Calu3 (cell line): Measurements from ENCODE around the gene PPCDC. TPM values are rescaled to one million over a fixed set of nuclear protein-coding genes. Genes with fewer than 3 reads are reported as not detected.

ENCODE experiments used
- BruUV-seq: library from RNA; stranded (reverse); fragments of 400-500 nt; replicated peaks from 2 replicates; lab custom pipeline; 2021; lab: Mats Ljungman, UMichigan
- CTCF ChIA-PET: fragments of 300-600 bp; sonication (Branson Sonifier 250); formaldehyde crosslinking; loops from one replicate; lab custom pipeline; 2022; ENCODE audit warnings: antibody characterized with exemption; lab: Charles Lee
- DNase-seq: peaks from one replicate; pipeline ENCODE4 v3.0.0; 2022
- H3K27ac Mint-ChIP-seq: one replicate; pipeline ENCODE4 v1.8.0; 2022; ENCODE audit warnings: mixed read lengths; ENCODE audit not compliant: unreplicated experiment
- H3K27me3 Mint-ChIP-seq: one replicate; pipeline ENCODE4 v1.8.0; 2022; ENCODE audit warnings: mixed read lengths; ENCODE audit not compliant: unreplicated experiment
- H3K36me3 Mint-ChIP-seq: one replicate; pipeline ENCODE4 v1.8.0; 2022; ENCODE audit warnings: mild to moderate bottlenecking, moderate library complexity, mixed read lengths; ENCODE audit not compliant: insufficient read depth, unreplicated experiment
- H3K4me1 Mint-ChIP-seq: one replicate; pipeline ENCODE4 v1.8.0; 2022; ENCODE audit warnings: mild to moderate bottlenecking, low read depth, mixed read lengths; ENCODE audit not compliant: unreplicated experiment
- H3K4me3 Mint-ChIP-seq: one replicate; pipeline ENCODE4 v1.8.0; 2022; ENCODE audit warnings: mild to moderate bottlenecking, low read depth, moderate library complexity, mixed read lengths; ENCODE audit not compliant: unreplicated experiment
- H3K9me3 Mint-ChIP-seq: one replicate; pipeline ENCODE4 v1.8.0; 2022; ENCODE audit warnings: low read depth, mixed read lengths; ENCODE audit not compliant: unreplicated experiment
- CTCF ChIP-seq: fragments of 200-600 bp; IDR thresholded peaks from one replicate; pipeline ENCODE4 v1.8.0; 2022; ENCODE audit warnings: antibody characterized with exemption; ENCODE audit not compliant: unreplicated experiment
- intact Hi-C: fragments of 100-400 bp; cut with micrococcal nuclease; formaldehyde crosslinking; loops from one replicate; pipeline ENCODE4 v1.10.0; 2022; ENCODE audit not compliant: unreplicated experiment
- total RNA-seq: library from RNA; stranded (reverse); gene quantifications from 2 replicates; pipeline ENCODE4 v1.2.3, GENCODE V29; 2022

The PPCDC gene
- total RNA-seq, 1 experiment from 2014 or later, result 24.4 TPM

- peaks cover 3% of the 10 kb centered on the region for H3K9me3 Mint-ChIP-seq
- CTCF ChIA-PET, result interaction anchor here (1.0 to 1.9 kb wide), 6 partner anchors 17 to 94 kb away, joined by 3 to 6 read pairs (median 4); no protein-coding TSS in a partner anchor
- peaks cover 83% of the 10 kb centered on the region for H3K27me3 Mint-ChIP-seq
- H3K4me3 Mint-ChIP-seq, result peak within 1 kb of the TSS; percentile 57
- BruUV-seq, result no TSS peak
- H3K4me1 Mint-ChIP-seq, result peaks cover 18% of the 10 kb centered on the region
- H3K36me3 Mint-ChIP-seq, result peaks cover 8% of the 10 kb centered on the region
- peak; percentile 99 for DNase-seq
- intact Hi-C loops, result no loop called here
- TF ChIP-seq CTCF, result no peak
- H3K27ac Mint-ChIP-seq, result no peak within 1 kb of the TSS
Observed at GRCh38 chr15:74995182-74995778, 28.1 kb upstream of the PPCDC start, which contains the start of gene SCAMP5. SCAMP5 (plus strand) TSS chr15:74995563; CDS start chr15:75011840, 16,277 bp downstream.

DNA sequence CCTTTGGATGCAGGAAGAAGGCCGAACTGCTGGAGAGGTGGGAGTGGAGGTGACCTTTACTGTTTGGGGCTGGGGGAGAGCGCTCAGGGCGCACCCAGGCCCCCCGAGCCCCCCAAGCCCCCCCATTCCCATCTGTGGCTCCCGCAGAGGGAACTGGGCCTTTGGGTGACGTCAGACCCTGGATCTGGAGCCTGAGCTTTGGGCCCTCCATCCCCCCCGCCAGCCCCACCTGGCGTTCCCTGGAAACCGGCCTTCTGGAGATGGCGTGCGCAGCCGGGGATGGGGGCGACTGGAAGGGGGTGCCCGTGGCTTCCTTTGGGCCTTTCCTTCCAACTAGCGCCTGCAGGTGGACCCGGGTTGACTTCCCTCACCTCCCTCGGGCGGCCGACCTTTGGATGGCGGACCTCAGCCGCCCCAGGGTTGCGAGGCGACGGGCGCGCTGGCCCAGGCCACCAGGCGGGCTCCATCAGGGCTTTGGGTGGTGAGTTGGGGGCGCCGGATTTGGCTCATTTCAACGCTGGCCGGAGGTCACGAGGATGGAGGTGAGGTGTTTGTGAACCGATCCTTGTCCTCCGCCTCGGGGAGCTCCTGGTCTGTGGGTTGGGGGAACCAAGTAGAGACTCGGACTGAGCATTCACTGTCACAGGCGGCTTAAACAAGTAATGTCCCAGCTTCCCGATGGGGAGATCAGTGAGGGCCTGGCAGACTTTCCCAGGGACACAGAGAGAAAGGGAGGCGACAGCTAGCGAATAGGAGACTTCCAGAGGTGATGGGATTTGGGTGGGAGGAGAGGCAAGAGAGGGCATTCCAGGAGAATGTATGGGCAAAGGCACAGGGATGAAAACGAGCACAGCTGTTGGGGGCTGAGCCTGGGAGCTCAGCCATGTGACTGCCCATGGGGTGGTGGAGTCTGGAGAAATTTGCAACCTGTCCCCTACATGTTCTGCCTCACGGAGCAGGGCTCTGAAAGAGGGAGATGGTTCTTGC is 27.3 kb upstream of the PPCDC start:
- peaks cover 18% of the 10 kb centered on the region for H3K4me1 Mint-ChIP-seq
- BruUV-seq, result no TSS peak

DNA sequence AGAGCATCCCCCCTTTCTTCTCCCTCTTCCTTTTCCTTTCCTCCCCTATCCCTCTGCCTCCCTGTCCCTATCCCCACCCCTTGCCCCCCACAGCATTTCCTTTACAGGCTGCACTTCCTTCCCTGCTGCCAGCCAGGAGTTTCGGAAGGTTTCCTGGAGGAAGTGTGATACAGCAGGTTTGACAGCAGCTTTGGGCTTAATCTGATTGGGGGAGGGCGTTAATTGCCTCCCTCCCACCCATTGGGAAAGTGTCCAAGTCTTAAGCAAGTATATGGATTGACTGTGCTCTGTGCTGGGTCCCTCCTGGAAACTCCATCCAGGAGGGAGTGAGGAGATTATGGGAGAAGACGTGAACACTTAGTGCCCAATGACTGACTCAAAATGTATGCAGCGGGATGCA is 26.2 kb upstream of the PPCDC start:
- BruUV-seq, result no TSS peak
- intact Hi-C loops, result no loop called here
- peaks cover 64% of the 10 kb centered on the region for H3K27me3 Mint-ChIP-seq
- DNase-seq, result no peak
- H3K36me3 Mint-ChIP-seq, result peaks cover 8% of the 10 kb centered on the region
- CTCF ChIA-PET, result no interaction called here
- H3K27ac Mint-ChIP-seq, result no peak overlapping the region
- peaks cover 3% of the 10 kb centered on the region for H3K9me3 Mint-ChIP-seq
- H3K4me3 Mint-ChIP-seq, result no peak overlapping the region
- peaks cover 18% of the 10 kb centered on the region for H3K4me1 Mint-ChIP-seq
- no peak for TF ChIP-seq CTCF

More for the DNA sequence above, 27.3 kb upstream of the PPCDC start:
- peaks cover 75% of the 10 kb centered on the region for H3K27me3 Mint-ChIP-seq
- H3K4me3 Mint-ChIP-seq, result peak overlapping the region; percentile 57
- DNase-seq, result no peak
- intact Hi-C loops, result no loop called here
- TF ChIP-seq CTCF, result no peak
- CTCF ChIA-PET, result interaction anchor here (1.0 to 1.9 kb wide), 4 partner anchors 18 to 45 kb away, joined by 3 to 6 read pairs (median 4); no protein-coding TSS in a partner anchor
- H3K9me3 Mint-ChIP-seq, result peaks cover 3% of the 10 kb centered on the region
- peaks cover 8% of the 10 kb centered on the region for H3K36me3 Mint-ChIP-seq
- H3K27ac Mint-ChIP-seq, result no peak overlapping the region

DNA sequence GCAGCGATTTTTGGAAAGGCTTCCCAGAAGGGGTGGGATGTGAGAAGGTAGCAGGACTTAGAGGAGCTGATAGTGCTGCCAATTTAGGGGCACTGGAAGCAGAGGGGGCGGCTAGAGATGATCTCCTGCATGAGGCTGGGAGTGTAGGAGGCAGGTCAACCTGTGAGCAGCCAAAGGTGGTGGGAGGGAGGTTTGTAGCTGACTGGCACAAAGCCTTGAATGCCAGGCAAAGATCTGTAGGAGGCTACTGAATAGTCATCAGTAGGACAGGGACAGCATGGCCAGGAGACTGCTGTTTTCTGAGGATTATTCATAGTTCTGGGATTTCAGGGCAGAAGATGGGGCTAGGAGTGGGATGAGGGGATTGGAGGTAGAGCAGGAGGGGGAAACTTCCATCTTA is 25.8 kb upstream of the PPCDC start:
- CTCF ChIA-PET, result no interaction called here
- no peak overlapping the region for H3K4me3 Mint-ChIP-seq
- TF ChIP-seq CTCF, result no peak
- peaks cover 3% of the 10 kb centered on the region for H3K9me3 Mint-ChIP-seq
- intact Hi-C loops, result no loop called here
- peaks cover 8% of the 10 kb centered on the region for H3K36me3 Mint-ChIP-seq
- DNase-seq, result no peak
- peaks cover 18% of the 10 kb centered on the region for H3K4me1 Mint-ChIP-seq
- no peak overlapping the region for H3K27ac Mint-ChIP-seq
- TSS peak; percentile 23 for BruUV-seq
- peaks cover 60% of the 10 kb centered on the region for H3K27me3 Mint-ChIP-seq
